OCI-LY1 (cell line): ENCODE measurements around the gene CHIT1.

Source experiments
- H2AFZ ChIP-seq: fragments of 200-600 bp; sonication (generic), shearing (Covaris generic); 2 replicates; pipeline ENCODE4 v1.6.0; 2014; ENCODE audit warnings: antibody characterized with exemption, mild to moderate bottlenecking, low read length
- H3F3A ChIP-seq: fragments of 200-600 bp; sonication (generic), shearing (Covaris generic); 2 replicates; pipeline ENCODE4 v1.6.0; 2014; ENCODE audit warnings: mild to moderate bottlenecking, antibody characterized with exemption, low read length, moderate library complexity; ENCODE audit not compliant: insufficient read depth
- H3K27ac ChIP-seq: fragments of 200-600 bp; sonication (generic); 2 replicates; pipeline ENCODE4 v1.5.1; 2014; ENCODE audit warnings: low read length, mixed run types, mild to moderate bottlenecking, low read depth; ENCODE audit not compliant: poor library complexity, severe bottlenecking
- H3K27me3 ChIP-seq: fragments of 200-600 bp; sonication (generic); 2 replicates; pipeline ENCODE4 v1.6.0; 2014; ENCODE audit warnings: antibody characterized with exemption, mild to moderate bottlenecking, low read length, moderate library complexity; ENCODE audit not compliant: insufficient read depth
- H3K36me3 ChIP-seq: fragments of 200-600 bp; sonication (generic); 2 replicates; pipeline ENCODE4 v1.6.1; 2014; ENCODE audit warnings: mild to moderate bottlenecking, antibody characterized with exemption, low read length, moderate library complexity, mixed read lengths; ENCODE audit not compliant: insufficient read depth
- H3K4me1 ChIP-seq: fragments of 200-600 bp; sonication (generic); 2 replicates; pipeline ENCODE4 v1.5.1; 2014; ENCODE audit warnings: mild to moderate bottlenecking, low read length, moderate library complexity; ENCODE audit not compliant: insufficient read depth, severe bottlenecking
- H3K4me2 ChIP-seq: fragments of 200-600 bp; sonication (generic), shearing (Covaris generic); 2 replicates; pipeline ENCODE4 v1.6.1; 2014; ENCODE audit warnings: low read length
- H3K4me3 ChIP-seq: fragments of 200-600 bp; sonication (generic); 2 replicates; pipeline ENCODE4 v1.5.1; 2014; ENCODE audit warnings: low read length, low read depth, mild to moderate bottlenecking, mixed read lengths; ENCODE audit not compliant: poor library complexity, severe bottlenecking
- H3K79me2 ChIP-seq: fragments of 200-600 bp; shearing (Covaris generic); 2 replicates; pipeline ENCODE4 v1.6.1; 2016; ENCODE audit warnings: mixed run types, low read length, mixed read lengths; ENCODE audit not compliant: insufficient read depth
- H3K9ac ChIP-seq: fragments of 200-600 bp; sonication (generic), shearing (Covaris generic); 2 replicates; pipeline ENCODE4 v1.6.1; 2014; ENCODE audit warnings: mild to moderate bottlenecking, low read length, mixed read lengths
- H3K9me2 ChIP-seq: fragments of 200-600 bp; sonication (generic), shearing (Covaris generic); 2 replicates; pipeline ENCODE4 v1.6.1; 2014; ENCODE audit warnings: low read depth, mild to moderate bottlenecking, low read length, mixed read lengths
- H3K9me3 ChIP-seq: fragments of 200-600 bp; shearing (Covaris generic); 2 replicates; pipeline ENCODE4 v1.6.1; 2014; ENCODE audit warnings: low read length, mixed read lengths
- H4K20me1 ChIP-seq: fragments of 200-600 bp; sonication (generic), shearing (Covaris generic); 2 replicates; pipeline ENCODE4 v1.6.0; 2016; ENCODE audit warnings: mild to moderate bottlenecking, low read length; ENCODE audit not compliant: insufficient read depth
- CTCF ChIP-seq: fragments of 200-600 bp; sonication (generic), shearing (Covaris generic); IDR thresholded peaks from 2 replicates; pipeline ENCODE4 v1.5.1; 2017; ENCODE audit warnings: mild to moderate bottlenecking, antibody characterized with exemption, low read length, moderate library complexity, mixed read lengths
- EZH2 ChIP-seq: fragments of 200-600 bp; sonication (generic), shearing (Covaris generic); IDR thresholded peaks from 2 replicates; pipeline ENCODE4 v1.8.0; 2017; ENCODE audit warnings: borderline replicate concordance, mixed run types, mild to moderate bottlenecking, antibody characterized with exemption, low read length, moderate library complexity, mixed read lengths

Gene CHIT1

GRCh38 chr1:203188686-203189232, 40.7 kb downstream of the CHIT1 start:
- Histone ChIP-seq H4K20me1 (no peaks in the 10 kb centered on the region), H3F3A (no peaks in the 10 kb centered on the region), H3K4me2 (no peak overlapping the region), H3K36me3 (no peaks in the 10 kb centered on the region), H3K27me3 (no peaks in the 10 kb centered on the region), H3K9ac (no peak overlapping the region), H3K27ac (no peak overlapping the region), H3K79me2 (no peaks in the 10 kb centered on the region), H3K4me1 (no peaks in the 10 kb centered on the region), H3K4me3 (no peak overlapping the region), H3K9me3 (no peaks in the 10 kb centered on the region), H3K9me2 (no peaks in the 10 kb centered on the region), H2AFZ (no peak overlapping the region)
- no peak for TF ChIP-seq CTCF
- no peak for TF ChIP-seq EZH2

- H2AFZ ChIP-seq: no peak overlapping the region
- no peak overlapping the region for H3K9ac ChIP-seq
- no peaks in the 10 kb centered on the region for H3K4me1 ChIP-seq
- TF ChIP-seq EZH2 (no peak), CTCF (no peak)
- no peaks in the 10 kb centered on the region for H3K9me3 ChIP-seq
- H3K36me3 ChIP-seq: no peaks in the 10 kb centered on the region
- H3K27ac ChIP-seq: no peak overlapping the region
- H3K27me3 ChIP-seq: no peaks in the 10 kb centered on the region
- H3K79me2 ChIP-seq: no peaks in the 10 kb centered on the region
- H3K4me3 ChIP-seq: no peak overlapping the region
- H3K4me2 ChIP-seq: no peak overlapping the region
- no peaks in the 10 kb centered on the region for H3K9me2 ChIP-seq
- no peaks in the 10 kb centered on the region for H4K20me1 ChIP-seq
- no peaks in the 10 kb centered on the region for H3F3A ChIP-seq
Observed at GRCh38 chr1:203187689-203188264, 41.7 kb downstream of the CHIT1 start.

GRCh38 chr1:203187304-203187685, 42.2 kb downstream of the CHIT1 start:
- no peak overlapping the region for H3K4me3 ChIP-seq
- H3K9ac ChIP-seq: no peak overlapping the region
- H4K20me1 ChIP-seq: no peaks in the 10 kb centered on the region
- no peak overlapping the region for H3K27ac ChIP-seq
- TF ChIP-seq EZH2 (no peak), CTCF (no peak)
- H3K9me3 ChIP-seq: no peaks in the 10 kb centered on the region
- H3K27me3 ChIP-seq: no peaks in the 10 kb centered on the region
- H3K9me2 ChIP-seq: no peaks in the 10 kb centered on the region
- no peak overlapping the region for H2AFZ ChIP-seq
- H3K79me2 ChIP-seq: no peaks in the 10 kb centered on the region
- H3K4me2 ChIP-seq: no peak overlapping the region
- H3K36me3 ChIP-seq: no peaks in the 10 kb centered on the region
- H3K4me1 ChIP-seq: no peaks in the 10 kb centered on the region
- no peaks in the 10 kb centered on the region for H3F3A ChIP-seq
